ENCODE measurements around the gene SORCS2.

Gene SORCS2

GRCh38 chr4:7244751-7245320 is 52.5 kb downstream of the SORCS2 start:
- H3K4me3 ChIP-seq (ENCODE audit: low read length), result no peak overlapping the region
- no peaks in the 10 kb centered on the region for H3K4me1 ChIP-seq (ENCODE audit: insufficient read depth, low read length)
- H3K36me3 ChIP-seq (ENCODE audit: insufficient read depth, low read depth, low read length), result no peaks in the 10 kb centered on the region
- no peak overlapping the region for H3K9ac ChIP-seq (ENCODE audit: low read depth, low read length)
- H3K9me3 ChIP-seq (ENCODE audit: insufficient read depth, low read depth, low read length), result no peaks in the 10 kb centered on the region
- H3K27ac ChIP-seq (ENCODE audit: low read length), result no peak overlapping the region
- H3K27me3 ChIP-seq (ENCODE audit: insufficient read depth, low read length), result no peaks in the 10 kb centered on the region

DNA sequence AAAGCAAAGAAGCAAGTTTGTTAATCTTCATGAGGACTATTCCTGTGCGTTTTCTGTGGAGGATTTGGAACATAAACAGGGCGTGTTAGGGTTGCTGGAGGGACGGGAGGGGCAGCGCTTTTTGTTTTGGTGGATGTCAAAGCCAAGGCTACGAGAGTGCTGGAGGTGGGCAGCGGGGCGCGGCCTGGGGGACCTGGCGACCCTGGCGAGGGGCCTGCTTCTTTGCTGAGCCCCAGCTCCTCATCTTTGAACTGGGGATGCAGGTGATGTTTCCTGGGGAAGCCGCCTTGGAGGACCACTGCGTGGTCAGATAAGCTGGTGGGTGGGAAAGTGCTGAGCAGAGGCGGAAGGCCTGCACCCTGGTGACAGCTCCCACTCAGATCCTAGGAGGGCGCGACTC is 55.2 kb downstream of the SORCS2 start:
- Histone ChIP-seq H3K4me1 (ENCODE audit: insufficient read depth, low read length) (no peaks in the 10 kb centered on the region), H3K27ac (ENCODE audit: low read length) (no peak overlapping the region), H3K9ac (ENCODE audit: low read depth, low read length) (no peak overlapping the region), H3K36me3 (ENCODE audit: insufficient read depth, low read depth, low read length) (no peaks in the 10 kb centered on the region), H3K9me3 (ENCODE audit: insufficient read depth, low read depth, low read length) (no peaks in the 10 kb centered on the region), H3K27me3 (ENCODE audit: insufficient read depth, low read length) (no peaks in the 10 kb centered on the region), H3K4me3 (ENCODE audit: low read length) (no peak overlapping the region)

GRCh38 chr4:7247946-7248345 is 55.6 kb downstream of the SORCS2 start:
- Histone ChIP-seq H3K4me1 (ENCODE audit: insufficient read depth, low read length) (no peaks in the 10 kb centered on the region), H3K4me3 (ENCODE audit: low read length) (no peak overlapping the region), H3K36me3 (ENCODE audit: insufficient read depth, low read depth, low read length) (no peaks in the 10 kb centered on the region), H3K9ac (ENCODE audit: low read depth, low read length) (no peak overlapping the region), H3K27ac (ENCODE audit: low read length) (no peak overlapping the region), H3K27me3 (ENCODE audit: insufficient read depth, low read length) (no peaks in the 10 kb centered on the region), H3K9me3 (ENCODE audit: insufficient read depth, low read depth, low read length) (no peaks in the 10 kb centered on the region)

DNA sequence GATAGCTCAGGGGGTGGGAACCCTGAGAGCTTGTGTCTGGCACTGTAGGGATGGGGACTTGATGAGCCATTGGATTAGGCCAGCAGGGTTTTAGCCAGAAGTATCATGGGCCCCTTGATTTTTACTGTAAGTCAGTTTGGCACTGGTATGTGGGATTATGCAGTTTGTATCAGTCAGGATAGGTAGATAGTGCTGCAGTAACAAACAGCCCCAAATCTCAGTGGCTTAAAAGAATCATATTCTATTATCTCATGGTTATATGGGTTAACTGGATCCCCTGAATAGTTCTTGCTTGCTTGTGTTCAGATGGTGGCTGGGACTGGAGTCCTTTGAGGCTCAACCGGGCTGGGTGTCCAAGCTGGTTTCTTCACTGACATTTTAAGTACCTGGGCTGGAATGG is 56.5 kb downstream of the SORCS2 start:
- Histone ChIP-seq H3K27me3 (ENCODE audit: insufficient read depth, low read length) (no peaks in the 10 kb centered on the region), H3K36me3 (ENCODE audit: insufficient read depth, low read depth, low read length) (no peaks in the 10 kb centered on the region), H3K9ac (ENCODE audit: low read depth, low read length) (no peak overlapping the region), H3K4me1 (ENCODE audit: insufficient read depth, low read length) (no peaks in the 10 kb centered on the region), H3K4me3 (ENCODE audit: low read length) (no peak overlapping the region), H3K9me3 (ENCODE audit: insufficient read depth, low read depth, low read length) (no peaks in the 10 kb centered on the region), H3K27ac (ENCODE audit: low read length) (no peak overlapping the region)

GRCh38 chr4:7251321-7251720 is 59.0 kb downstream of the SORCS2 start:
- no peaks in the 10 kb centered on the region for H3K36me3 ChIP-seq (ENCODE audit: insufficient read depth, low read depth, low read length)
- H3K27me3 ChIP-seq (ENCODE audit: insufficient read depth, low read length), result no peaks in the 10 kb centered on the region
- H3K4me3 ChIP-seq (ENCODE audit: low read length), result no peak overlapping the region
- H3K4me1 ChIP-seq (ENCODE audit: insufficient read depth, low read length), result no peaks in the 10 kb centered on the region
- H3K9ac ChIP-seq (ENCODE audit: low read depth, low read length), result no peak overlapping the region
- H3K9me3 ChIP-seq (ENCODE audit: insufficient read depth, low read depth, low read length), result no peaks in the 10 kb centered on the region
- H3K27ac ChIP-seq (ENCODE audit: low read length), result no peak overlapping the region

DNA sequence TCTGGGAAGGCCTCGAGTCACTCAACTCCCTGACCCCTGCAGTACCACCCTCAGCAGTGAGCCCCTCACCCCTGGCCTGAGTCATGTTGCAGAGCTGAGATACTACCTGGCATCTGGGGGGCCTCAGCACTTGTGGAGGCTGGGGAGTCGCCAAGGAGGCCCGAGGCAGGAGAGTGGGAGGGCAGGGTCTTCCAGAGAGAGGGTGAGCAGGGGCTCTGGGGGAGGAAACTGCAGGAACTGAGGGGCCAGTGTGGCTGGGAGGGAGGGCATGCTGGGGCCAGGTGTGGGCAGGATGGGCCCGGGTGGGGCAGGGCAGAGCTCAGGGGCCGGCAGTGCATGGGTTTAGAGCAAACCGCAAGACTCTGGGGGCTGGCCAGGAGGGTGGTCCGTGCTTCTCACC is 59.7 kb downstream of the SORCS2 start:
- Histone ChIP-seq H3K9me3 (ENCODE audit: insufficient read depth, low read depth, low read length) (no peaks in the 10 kb centered on the region), H3K4me3 (ENCODE audit: low read length) (no peak overlapping the region), H3K9ac (ENCODE audit: low read depth, low read length) (no peak overlapping the region), H3K36me3 (ENCODE audit: insufficient read depth, low read depth, low read length) (no peaks in the 10 kb centered on the region), H3K27me3 (ENCODE audit: insufficient read depth, low read length) (no peaks in the 10 kb centered on the region), H3K4me1 (ENCODE audit: insufficient read depth, low read length) (no peaks in the 10 kb centered on the region), H3K27ac (ENCODE audit: low read length) (no peak overlapping the region)

DNA sequence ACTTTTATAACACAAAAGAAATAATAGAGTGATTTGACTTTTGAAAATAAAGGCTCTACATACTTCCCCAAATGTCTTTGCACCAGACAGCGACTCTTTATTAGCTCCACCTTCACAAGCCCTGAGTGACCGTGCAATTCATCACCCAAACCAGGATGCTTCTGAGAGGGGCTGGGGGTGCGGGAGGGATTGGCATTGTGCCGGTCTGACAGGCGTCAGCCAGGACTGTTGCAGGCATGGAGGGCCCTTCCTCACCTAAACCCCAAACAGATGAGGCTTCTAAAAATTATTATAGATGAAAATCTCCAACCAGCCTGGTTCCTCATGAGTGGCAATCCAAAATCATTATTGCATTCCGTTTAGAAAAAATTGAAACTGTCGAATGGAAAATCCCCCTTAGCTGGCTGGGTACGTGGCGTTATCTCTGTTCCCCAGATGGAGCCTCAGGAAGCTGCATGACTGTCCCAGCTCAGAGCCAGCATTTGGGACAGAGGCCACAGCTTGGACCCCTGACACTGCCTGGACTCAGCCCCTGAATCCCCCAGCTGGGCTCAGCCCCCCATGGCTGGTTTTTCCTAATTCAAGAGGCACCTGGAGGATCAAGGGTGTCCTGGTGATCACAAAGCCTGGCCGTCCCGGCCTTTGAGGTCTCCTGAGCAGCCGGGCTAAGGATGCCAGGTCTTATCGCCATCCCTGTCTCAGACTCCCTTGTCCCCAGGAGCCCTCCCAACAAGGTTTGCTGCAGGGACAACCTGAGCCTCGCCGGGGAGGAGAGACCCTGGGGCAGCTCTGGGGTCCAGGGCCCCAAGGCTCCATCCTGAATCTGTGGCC is 60.4 kb downstream of the SORCS2 start:
- no peaks in the 10 kb centered on the region for H3K27me3 ChIP-seq (ENCODE audit: insufficient read depth, low read length)
- H3K27ac ChIP-seq (ENCODE audit: low read length), result no peak overlapping the region
- no peak overlapping the region for H3K4me3 ChIP-seq (ENCODE audit: low read length)
- no peak overlapping the region for H3K9ac ChIP-seq (ENCODE audit: low read depth, low read length)
- H3K9me3 ChIP-seq (ENCODE audit: insufficient read depth, low read depth, low read length), result no peaks in the 10 kb centered on the region
- no peaks in the 10 kb centered on the region for H3K36me3 ChIP-seq (ENCODE audit: insufficient read depth, low read depth, low read length)
- no peaks in the 10 kb centered on the region for H3K4me1 ChIP-seq (ENCODE audit: insufficient read depth, low read length)

DNA sequence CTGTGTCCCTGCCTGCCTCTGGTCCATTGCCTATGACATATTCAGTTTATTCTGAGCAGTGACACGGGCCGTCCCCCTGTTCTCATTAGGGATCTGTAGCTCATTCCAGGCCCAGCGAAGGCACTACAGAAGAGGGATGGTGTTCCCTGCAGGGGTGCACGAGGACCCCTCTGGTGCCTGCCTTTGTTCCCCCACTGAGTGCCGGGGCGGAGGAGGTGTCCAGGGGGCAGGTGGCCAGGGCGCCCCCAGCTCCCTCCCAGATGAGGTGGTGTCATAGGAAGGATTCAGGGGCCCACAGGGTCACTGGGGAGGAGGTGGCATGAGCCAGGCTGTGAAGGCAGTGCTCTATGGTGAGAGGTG is 61.0 kb downstream of the SORCS2 start:
- Histone ChIP-seq H3K27me3 (ENCODE audit: insufficient read depth, low read length) (no peaks in the 10 kb centered on the region), H3K9me3 (ENCODE audit: insufficient read depth, low read depth, low read length) (no peaks in the 10 kb centered on the region), H3K36me3 (ENCODE audit: insufficient read depth, low read depth, low read length) (no peaks in the 10 kb centered on the region), H3K9ac (ENCODE audit: low read depth, low read length) (no peak overlapping the region), H3K4me3 (ENCODE audit: low read length) (no peak overlapping the region), H3K27ac (ENCODE audit: low read length) (no peak overlapping the region), H3K4me1 (ENCODE audit: insufficient read depth, low read length) (no peaks in the 10 kb centered on the region)

DNA sequence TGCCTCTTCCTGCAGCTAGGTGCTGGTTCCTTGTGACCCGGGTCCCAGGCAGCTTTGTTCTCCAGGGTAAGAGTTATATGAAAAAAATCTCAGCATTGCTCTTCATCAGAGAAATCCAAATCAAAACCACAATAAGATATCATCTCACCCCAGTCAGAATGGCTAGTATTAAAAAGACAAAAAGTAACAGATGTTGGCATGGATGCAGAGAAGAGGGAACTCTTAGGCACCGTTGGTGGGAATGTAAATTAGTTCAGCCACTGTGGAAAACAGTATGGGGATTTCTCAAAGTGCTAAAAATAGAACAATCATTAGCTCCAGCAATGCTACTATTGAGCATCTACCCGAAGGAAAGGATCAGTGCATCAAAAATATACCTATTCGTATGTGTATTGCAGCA is 61.5 kb downstream of the SORCS2 start:
- H3K4me1 ChIP-seq (ENCODE audit: insufficient read depth, low read length), result no peaks in the 10 kb centered on the region
- H3K9ac ChIP-seq (ENCODE audit: low read depth, low read length), result no peak overlapping the region
- H3K4me3 ChIP-seq (ENCODE audit: low read length), result no peak overlapping the region
- H3K9me3 ChIP-seq (ENCODE audit: insufficient read depth, low read depth, low read length), result no peaks in the 10 kb centered on the region
- H3K27me3 ChIP-seq (ENCODE audit: insufficient read depth, low read length), result no peaks in the 10 kb centered on the region
- no peak overlapping the region for H3K27ac ChIP-seq (ENCODE audit: low read length)
- no peaks in the 10 kb centered on the region for H3K36me3 ChIP-seq (ENCODE audit: insufficient read depth, low read depth, low read length)

DNA sequence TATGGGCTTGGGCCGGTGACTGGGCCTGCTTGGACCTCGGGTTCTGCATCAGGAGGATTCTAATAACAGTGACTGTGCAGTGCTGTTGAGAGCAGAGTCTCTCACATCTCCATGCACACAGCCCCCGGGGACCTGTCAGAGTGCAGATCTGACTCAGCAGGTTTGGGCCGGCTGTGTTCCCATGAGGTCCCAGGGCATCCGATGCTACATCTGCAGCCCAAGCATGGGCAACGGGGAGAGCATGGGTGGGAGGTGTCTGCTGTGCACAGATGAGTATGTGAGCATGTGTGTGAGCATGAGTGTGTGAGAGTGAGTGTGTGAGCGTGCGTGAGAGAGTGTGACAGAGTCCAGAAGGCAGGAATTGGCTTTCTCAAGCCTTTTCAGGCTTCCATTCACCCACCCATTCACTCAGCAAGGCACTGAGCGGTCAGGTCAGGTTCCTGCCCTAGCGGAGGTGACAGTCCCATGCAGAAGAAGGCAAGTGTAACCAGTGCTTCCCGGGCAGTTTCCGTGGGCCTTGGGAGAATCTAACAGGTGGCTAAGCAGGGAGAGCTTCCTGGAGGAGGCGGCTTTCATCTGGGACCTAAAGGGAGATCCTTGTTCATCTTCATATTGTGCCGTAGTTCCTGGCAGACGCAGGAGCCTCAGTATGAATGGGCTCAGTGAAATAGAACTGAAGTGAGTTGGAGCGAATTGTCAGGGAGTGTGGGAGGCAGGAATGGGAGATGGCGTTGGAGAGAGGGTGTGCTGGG is 62.6 kb downstream of the SORCS2 start:
- no peaks in the 10 kb centered on the region for H3K4me1 ChIP-seq (ENCODE audit: insufficient read depth, low read length)
- no peaks in the 10 kb centered on the region for H3K27me3 ChIP-seq (ENCODE audit: insufficient read depth, low read length)
- no peak overlapping the region for H3K4me3 ChIP-seq (ENCODE audit: low read length)
- no peaks in the 10 kb centered on the region; the same call in 1 of the 2 replicates for H3K9me3 ChIP-seq (ENCODE audit: insufficient read depth, low read depth, low read length)
- H3K27ac ChIP-seq (ENCODE audit: low read length), result no peak overlapping the region
- H3K36me3 ChIP-seq (ENCODE audit: insufficient read depth, low read depth, low read length), result no peaks in the 10 kb centered on the region
- H3K9ac ChIP-seq (ENCODE audit: low read depth, low read length), result no peak overlapping the region

GRCh38 chr4:7255488-7255881 is 63.1 kb downstream of the SORCS2 start:
- H3K27me3 ChIP-seq (ENCODE audit: insufficient read depth, low read length), result no peaks in the 10 kb centered on the region
- no peak overlapping the region for H3K27ac ChIP-seq (ENCODE audit: low read length)
- no peaks in the 10 kb centered on the region; the same call in 1 of the 2 replicates for H3K9me3 ChIP-seq (ENCODE audit: insufficient read depth, low read depth, low read length)
- no peak overlapping the region for H3K9ac ChIP-seq (ENCODE audit: low read depth, low read length)
- H3K4me3 ChIP-seq (ENCODE audit: low read length), result no peak overlapping the region
- no peaks in the 10 kb centered on the region for H3K4me1 ChIP-seq (ENCODE audit: insufficient read depth, low read length)
- no peaks in the 10 kb centered on the region for H3K36me3 ChIP-seq (ENCODE audit: insufficient read depth, low read depth, low read length)

GRCh38 chr4:7255996-7256395 is 63.7 kb downstream of the SORCS2 start:
- Histone ChIP-seq H3K9me3 (ENCODE audit: insufficient read depth, low read depth, low read length) (no peaks in the 10 kb centered on the region; the same call in 1 of the 2 replicates), H3K4me1 (ENCODE audit: insufficient read depth, low read length) (no peaks in the 10 kb centered on the region), H3K9ac (ENCODE audit: low read depth, low read length) (no peak overlapping the region), H3K36me3 (ENCODE audit: insufficient read depth, low read depth, low read length) (no peaks in the 10 kb centered on the region), H3K27ac (ENCODE audit: low read length) (no peak overlapping the region), H3K27me3 (ENCODE audit: insufficient read depth, low read length) (no peaks in the 10 kb centered on the region), H3K4me3 (ENCODE audit: low read length) (no peak overlapping the region)

Data from iPS-20b (cell line).